ENCODE results near the gene CYB5A.

CYB5A gene

GRCh38 chr18:74278058-74278457 lies 13.7 kb downstream of the CYB5A start:
- no peak for DNase-seq

DNA sequence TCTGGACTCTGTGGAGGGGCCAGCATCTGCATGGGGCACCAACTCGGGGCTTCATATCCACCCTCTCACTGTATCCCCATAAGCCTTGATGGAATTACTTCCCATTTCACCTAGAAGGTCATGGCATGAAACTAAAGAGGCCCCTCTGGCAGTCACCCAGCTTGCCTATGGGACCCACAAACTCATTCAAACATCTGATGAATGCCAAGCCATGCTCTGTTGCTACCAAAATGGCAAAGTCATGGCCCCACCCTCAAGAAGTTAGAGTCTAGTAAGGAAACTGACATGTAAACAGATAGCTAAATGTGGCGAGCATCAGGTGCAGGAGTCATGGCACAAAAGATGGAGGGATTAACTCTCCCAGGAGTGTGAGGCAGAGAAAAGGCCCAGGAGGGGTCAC lies 14.5 kb downstream of the CYB5A start:
- DNase-seq = no peak

DNA sequence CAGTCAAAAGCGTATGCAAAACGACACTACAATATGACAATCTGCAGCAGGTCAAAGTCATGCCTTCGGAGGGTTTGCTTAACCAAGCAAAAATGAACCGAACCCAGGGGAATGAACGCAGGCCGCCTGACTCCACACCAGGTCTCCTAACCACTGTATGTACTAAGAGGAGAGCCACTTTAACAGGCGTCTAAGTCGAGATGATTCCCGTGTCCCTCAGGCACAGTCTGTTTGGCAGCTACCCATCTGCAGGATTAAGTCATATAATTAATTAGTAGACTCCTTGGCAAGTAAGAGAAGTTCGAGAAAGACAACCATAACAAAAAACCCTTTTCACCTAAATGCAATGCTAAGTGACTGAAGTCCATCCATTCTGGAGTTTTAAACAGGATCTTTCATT lies 15.2 kb downstream of the CYB5A start:
- DNase-seq = no peak

DNA sequence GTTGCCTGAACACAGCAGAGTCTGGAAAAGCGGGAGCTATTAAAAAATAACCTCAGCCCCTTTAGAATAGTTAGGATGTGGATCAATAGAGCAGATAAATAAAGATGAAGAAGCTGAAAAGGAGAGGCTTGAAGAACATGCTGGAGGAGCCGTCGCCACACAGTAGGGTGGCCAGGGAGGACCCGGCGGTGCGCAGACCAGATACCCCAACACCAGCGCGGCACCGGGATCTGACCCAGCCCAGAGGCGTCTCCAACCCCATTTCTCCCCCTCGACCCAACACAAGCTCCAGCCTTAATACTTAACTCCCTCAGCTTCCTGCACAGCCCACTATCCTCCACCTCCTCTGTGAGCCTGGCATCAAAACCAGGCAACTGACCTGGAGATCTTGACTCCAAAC lies 16.0 kb downstream of the CYB5A start:
- DNase-seq = no peak

GRCh38 chr18:74274700-74275099 lies 17.1 kb downstream of the CYB5A start:
- no peak for DNase-seq

- no peak for DNase-seq
Measured at GRCh38 chr18:74273394-74273793, 18.4 kb downstream of the CYB5A start.

- DNase-seq = no peak
Measured at GRCh38 chr18:74271635-74272034, 20.1 kb downstream of the CYB5A start.

- peak in 1 of 56 donors; percentile 6 for DNase-seq
Measured at GRCh38 chr18:74268933-74269620, 22.7 kb downstream of the CYB5A start.

DNA sequence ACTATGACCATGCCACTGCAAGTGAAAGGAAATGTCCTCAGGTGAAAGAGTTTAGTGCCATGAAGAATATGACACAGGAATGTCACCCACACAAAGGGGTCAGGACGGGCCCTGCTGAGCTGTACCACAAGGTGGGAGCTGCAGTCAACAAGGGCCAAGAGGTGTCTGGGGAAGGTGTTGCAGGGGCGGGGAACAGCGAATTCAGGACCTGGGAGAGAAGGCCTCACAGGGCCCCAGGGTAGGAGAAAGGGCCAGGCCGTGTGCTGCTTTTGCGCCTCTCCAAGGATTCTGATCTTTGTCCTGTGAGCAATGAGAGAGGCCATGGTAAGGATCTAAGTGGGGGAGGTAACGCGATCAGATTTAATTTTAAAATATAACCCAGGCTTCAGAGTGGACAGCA lies 23.6 kb downstream of the CYB5A start:
- DNase-seq = no peak

DNA sequence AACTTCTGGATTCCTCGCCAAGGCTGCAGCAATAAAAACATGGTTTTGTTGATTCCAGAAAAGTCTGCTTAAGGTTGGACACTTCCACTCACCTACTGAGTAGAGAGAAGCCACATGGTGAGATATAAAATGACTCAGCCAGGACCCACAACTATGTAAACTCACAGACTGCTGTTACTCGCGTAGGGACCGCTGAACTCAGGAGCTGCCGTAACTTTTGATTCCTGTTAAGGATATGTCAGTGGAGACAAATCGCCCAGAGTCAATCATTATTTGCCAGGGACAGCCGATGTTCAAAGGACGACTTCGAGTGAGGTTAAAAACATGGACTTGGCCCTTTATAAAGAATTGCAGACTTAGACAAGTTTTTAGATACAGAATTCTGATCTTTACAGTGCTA lies 25.6 kb downstream of the CYB5A start:
- no peak for DNase-seq

- DNase-seq = no peak
Measured at GRCh38 chr18:74265546-74266098, 26.1 kb downstream of the CYB5A start.

DNA sequence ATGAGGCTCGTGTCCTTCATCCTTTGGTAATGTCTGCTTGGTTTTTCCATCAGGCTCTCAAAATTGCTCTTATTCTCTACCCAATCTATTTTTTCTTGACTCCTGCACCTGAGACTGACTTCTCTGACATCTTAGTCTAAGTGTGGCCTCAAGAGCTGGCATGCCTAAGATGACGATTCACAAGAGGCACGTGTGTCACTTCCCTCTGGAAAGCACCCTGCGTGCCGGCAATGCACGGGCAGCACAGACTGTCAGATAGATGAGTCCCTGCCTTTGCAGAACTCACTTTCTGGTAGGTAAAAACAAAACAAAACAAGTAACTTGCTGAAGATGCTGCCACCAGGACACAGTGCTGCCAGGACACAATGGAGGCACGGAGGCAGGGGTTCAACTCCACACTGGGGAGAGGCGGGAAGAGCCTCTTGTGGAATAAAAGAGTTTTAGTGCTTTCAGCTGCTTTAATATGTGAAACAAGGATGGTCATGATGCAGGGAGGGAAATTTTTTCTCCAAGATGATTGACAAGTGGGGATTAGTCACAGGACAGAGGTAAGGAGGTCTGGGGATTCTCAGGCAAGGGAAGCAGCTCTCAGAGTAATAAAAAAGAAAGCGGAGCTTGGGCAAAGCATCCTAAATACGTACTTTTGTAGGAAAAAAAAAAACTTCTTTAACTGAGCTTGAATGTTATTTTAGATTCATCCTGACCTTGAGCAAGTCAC lies 27.3 kb downstream of the CYB5A start:
- no peak for DNase-seq

DNA sequence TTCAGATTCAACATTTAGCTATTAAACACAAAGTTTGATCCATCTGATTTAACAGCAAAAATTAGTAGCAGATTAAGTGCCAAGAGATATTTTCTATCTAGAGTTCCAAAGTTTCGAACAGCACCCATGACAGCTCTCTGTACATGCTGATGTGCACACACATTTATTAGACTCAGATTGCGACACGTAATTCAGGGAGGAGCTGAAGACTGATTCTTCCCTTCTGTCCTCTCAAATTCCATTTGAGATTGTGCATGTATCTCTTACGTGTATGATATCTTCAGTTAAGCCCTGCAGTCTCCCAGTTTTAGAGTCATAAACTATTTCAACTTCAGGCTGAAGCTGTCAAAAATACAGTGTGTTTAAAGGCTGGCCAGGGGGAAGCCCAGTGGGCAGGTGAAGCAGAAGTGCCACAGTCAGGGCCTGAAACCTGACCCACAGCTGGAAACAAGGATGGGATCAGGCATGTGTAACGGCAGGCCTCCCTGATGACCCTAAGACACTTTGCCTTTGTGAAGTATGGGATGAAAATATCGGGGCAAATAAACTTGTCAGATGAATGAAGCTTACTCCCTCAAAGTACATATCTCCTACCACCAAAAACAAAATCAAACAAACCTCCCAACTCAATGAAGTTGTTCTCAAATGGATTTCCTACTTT lies 30.6 kb downstream of the CYB5A start:
- DNase-seq = no peak

DNA sequence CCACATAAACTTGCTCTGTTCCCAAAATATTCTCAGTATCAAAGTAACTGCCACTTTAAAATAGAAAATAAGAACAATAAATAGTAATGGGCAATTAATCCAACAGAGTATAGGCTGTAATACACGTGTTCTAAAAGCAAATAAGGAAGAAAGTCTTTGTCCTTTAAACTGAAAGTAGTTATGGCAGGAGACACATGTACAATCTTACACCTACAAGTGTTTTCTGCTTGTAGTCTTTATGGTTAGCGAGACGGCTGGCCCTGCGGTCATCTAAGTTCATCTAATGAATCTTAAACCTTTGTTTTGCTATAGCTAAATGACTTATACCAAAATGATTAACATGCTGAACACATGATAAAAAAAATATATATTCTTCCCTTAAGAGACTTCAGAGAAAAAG lies 32.4 kb downstream of the CYB5A start:
- DNase-seq = no peak

GRCh38 chr18:74257083-74257482 lies 34.7 kb downstream of the CYB5A start:
- no peak for DNase-seq

DNA sequence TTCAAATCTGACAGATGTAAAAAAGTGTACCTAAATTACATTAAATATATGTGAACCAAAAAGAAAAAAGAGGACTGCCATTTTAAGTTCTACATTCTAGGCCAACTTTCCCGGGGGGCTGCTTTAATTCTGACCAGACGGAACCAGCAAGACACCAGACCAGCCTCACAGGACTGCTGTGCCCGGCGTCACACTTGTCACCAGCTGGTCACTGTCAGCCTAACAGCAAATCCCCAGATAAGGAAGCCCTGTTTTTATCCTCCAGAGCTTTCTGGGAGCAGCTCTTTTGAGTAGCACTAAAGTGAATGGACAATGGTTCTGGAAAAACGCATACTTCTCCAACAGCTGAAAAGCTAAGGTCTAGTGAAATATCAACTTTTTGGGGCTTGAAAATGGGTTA lies 35.6 kb downstream of the CYB5A start:
- no peak for DNase-seq

- DNase-seq = no peak
Measured at GRCh38 chr18:74255131-74255616, 36.6 kb downstream of the CYB5A start.

DNA sequence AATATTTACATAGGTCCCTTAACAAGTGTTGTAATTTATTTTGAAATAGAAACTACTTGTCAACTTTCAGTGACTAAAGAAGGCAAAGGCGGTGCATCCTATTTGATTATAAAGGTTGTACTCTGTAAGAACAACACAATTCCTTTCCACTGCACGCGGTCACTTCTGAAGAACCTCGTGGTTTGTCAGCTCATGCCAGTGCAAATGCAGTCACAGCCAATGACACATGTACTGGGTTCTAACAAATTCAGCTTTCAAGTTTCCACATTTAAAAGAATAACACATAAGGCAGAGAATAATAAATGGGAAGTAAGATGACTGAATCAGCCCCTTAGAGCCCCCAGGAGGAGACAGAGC lies 39.7 kb downstream of the CYB5A start:
- DNase-seq = no peak

- DNase-seq = no peak
Measured at GRCh38 chr18:74251297-74252038, 40.3 kb downstream of the CYB5A start.

- DNase-seq = no peak
Measured at GRCh38 chr18:74250131-74250530, 41.6 kb downstream of the CYB5A start.

- no peak for DNase-seq
Measured at GRCh38 chr18:74249181-74249968, 42.4 kb downstream of the CYB5A start.
